Ascending aorta (tissue), 2 donors: Measurements from ENCODE around the gene LIG1. TPM values are rescaled to one million over a fixed set of nuclear protein-coding genes. Genes with fewer than 3 reads are reported as not detected.

ENCODE experiments used
- DNase-seq, 2 donors: peaks; one replicate each; pipeline ENCODE4 v3.0.0-alpha.2; 2019; ENCODE audit warnings: low spot score in 2 of 2
- H3K27ac ChIP-seq, 2 donors: fragments of 200-600 bp; sonication (generic); one replicate each; pipeline ENCODE4 v1.5.1; 2016 to 2017; ENCODE audit warnings: mild to moderate bottlenecking in 1 of 2
- H3K27me3 ChIP-seq: fragments of 200-600 bp; sonication (generic); one replicate; pipeline ENCODE4 v1.5.1; 2017
- H3K36me3 ChIP-seq, 2 donors: fragments of 200-600 bp; sonication (generic); one replicate each; pipeline ENCODE4 v1.5.1; 2016
- H3K4me1 ChIP-seq, 2 donors: fragments of 200-600 bp; sonication (generic); one replicate each; pipeline ENCODE4 v1.5.1; 2016 to 2017; ENCODE audit warnings: mild to moderate bottlenecking in 1 of 2
- H3K4me3 ChIP-seq, 2 donors: fragments of 200-600 bp; sonication (generic); one replicate each; pipeline ENCODE4 v1.5.1; 2016 to 2017; ENCODE audit warnings: mild to moderate bottlenecking in 1 of 2
- H3K9me3 ChIP-seq, 2 donors: fragments of 200-600 bp; sonication (generic); one replicate each; pipeline ENCODE4 v1.5.1; 2016
- CTCF ChIP-seq, 3 experiments: fragments of 200-600 bp in 2 of 3; fragments of 450-650 bp in 1 of 3; sonication (generic) in 2 of 3; IDR thresholded peaks; one replicate each; pipeline ENCODE4 v1.5.1; 2016 to 2019; ENCODE audit warnings: antibody characterized with exemption in 3 of 3, mild to moderate bottlenecking in 1 of 3, moderate library complexity in 1 of 3
- intact Hi-C: fragments of 100-400 bp; cut with DNase I; formaldehyde crosslinking; loops from one replicate; pipeline ENCODE4 v1.15.1; 2023
- total RNA-seq: library from RNA; depleted of rRNA; stranded (reverse); fragments of >200 nt; gene quantifications from one replicate; pipeline ENCODE4 v1.1.0, GENCODE V29; 2016

Gene LIG1
- total RNA-seq, 1 donor from 2014 or later = 0.64 TPM

GRCh38 chr19:48127561-48127960, 42.6 kb downstream of the LIG1 start:
- Histone ChIP-seq H3K4me3 (no peak overlapping the region), H3K27ac (no peak overlapping the region), H3K36me3 (peaks cover 14 to 16% of the 10 kb centered on the region in 2 donors), H3K9me3 (no peaks in the 10 kb centered on the region), H3K27me3 (no peaks in the 10 kb centered on the region), H3K4me1 (no peaks in the 10 kb centered on the region)
- intact Hi-C loops = no loop called here
- no peak for TF ChIP-seq CTCF (IDR thresholded peaks at IDR 0.05)
- DNase-seq = no peak

- H3K4me1 ChIP-seq = no peaks in the 10 kb centered on the region
- H3K27me3 ChIP-seq = no peaks in the 10 kb centered on the region
- intact Hi-C loops = no loop called here
- no peak overlapping the region for H3K4me3 ChIP-seq
- DNase-seq = no peak
- no peak overlapping the region for H3K27ac ChIP-seq
- H3K36me3 ChIP-seq = peaks cover 14 to 17% of the 10 kb centered on the region in 2 donors
- H3K9me3 ChIP-seq = no peaks in the 10 kb centered on the region
- TF ChIP-seq CTCF (IDR thresholded peaks at IDR 0.05) = no peak
Observed at GRCh38 chr19:48123907-48124651, 46.1 kb downstream of the LIG1 start.

GRCh38 chr19:48122421-48122820, 47.7 kb downstream of the LIG1 start:
- DNase-seq = no peak
- peaks cover 8 to 13% of the 10 kb centered on the region in 2 donors for H3K36me3 ChIP-seq
- H3K4me3 ChIP-seq = no peak overlapping the region
- TF ChIP-seq CTCF (IDR thresholded peaks at IDR 0.05) = no peak
- no peak overlapping the region for H3K27ac ChIP-seq
- H3K9me3 ChIP-seq = no peaks in the 10 kb centered on the region
- intact Hi-C loops = no loop called here
- H3K27me3 ChIP-seq = no peaks in the 10 kb centered on the region
- H3K4me1 ChIP-seq = no peaks in the 10 kb centered on the region

GRCh38 chr19:48121909-48122371, 48.2 kb downstream of the LIG1 start:
- H3K36me3 ChIP-seq = peaks cover 7 to 10% of the 10 kb centered on the region in 2 donors
- no peaks in the 10 kb centered on the region for H3K4me1 ChIP-seq
- no peak overlapping the region for H3K27ac ChIP-seq
- no peaks in the 10 kb centered on the region for H3K27me3 ChIP-seq
- DNase-seq = no peak
- no peak overlapping the region for H3K4me3 ChIP-seq
- intact Hi-C loops = no loop called here
- H3K9me3 ChIP-seq = no peaks in the 10 kb centered on the region
- TF ChIP-seq CTCF (IDR thresholded peaks at IDR 0.05) = no peak

- Histone ChIP-seq H3K27me3 (no peaks in the 10 kb centered on the region), H3K27ac (no peak overlapping the region), H3K36me3 (peaks cover 7 to 10% of the 10 kb centered on the region in 2 donors), H3K4me3 (no peak overlapping the region), H3K9me3 (no peaks in the 10 kb centered on the region), H3K4me1 (no peaks in the 10 kb centered on the region)
- no peak for DNase-seq
- intact Hi-C loops = no loop called here
- TF ChIP-seq CTCF (IDR thresholded peaks at IDR 0.05) = no peak
Observed at GRCh38 chr19:48121066-48121465, 49.1 kb downstream of the LIG1 start.
